Gastroesophageal sphincter (tissue), 4 donors: Measurements from ENCODE around the gene PRPSAP1. TPM values are rescaled to one million over a fixed set of nuclear protein-coding genes. Genes with fewer than 3 reads are reported as not detected.

Source experiments
- ATAC-seq: fragments of 150-250 bp; one replicate; pipeline ENCODE4 v1.9.1; 2016; ENCODE audit warnings: mild to moderate bottlenecking, moderate library complexity
- H3K27ac ChIP-seq, 4 donors: fragments of 200-600 bp; sonication (generic) in 3 of 4; 1 replicate in 3 of 4; 2 replicates in 1 of 4; pipeline ENCODE4 v1.5.1; 2016 to 2019
- H3K27me3 ChIP-seq: fragments of 200-600 bp; sonication (generic); one replicate; pipeline ENCODE4 v1.5.1; 2019
- H3K36me3 ChIP-seq, 2 donors: fragments of 200-600 bp; sonication (generic); one replicate each; pipeline ENCODE4 v1.5.1; 2019; ENCODE audit warnings: control low read depth in 1 of 2
- H3K4me1 ChIP-seq, 3 donors: fragments of 200-600 bp; sonication (generic); 1 replicate in 2 of 3; 2 replicates in 1 of 3; pipeline ENCODE4 v1.5.1; 2016 to 2019; ENCODE audit warnings: control low read depth in 2 of 3
- H3K4me3 ChIP-seq, 2 donors: fragments of 200-600 bp; sonication (generic); one replicate each; pipeline ENCODE4 v1.5.1; 2019; ENCODE audit warnings: mild to moderate bottlenecking in 1 of 2, moderate library complexity in 1 of 2
- H3K9me3 ChIP-seq, 3 donors: fragments of 200-600 bp; sonication (generic); one replicate each; pipeline ENCODE4 v1.5.1; 2017 to 2019; ENCODE audit warnings: control low read depth in 2 of 3
- CTCF ChIP-seq, 4 experiments: fragments of 200-600 bp in 2 of 4; fragments of 450-650 bp in 2 of 4; sonication (generic) in 1 of 4; IDR thresholded peaks; one replicate each; pipeline ENCODE4 v1.5.1; 2017 to 2019; ENCODE audit warnings: antibody characterized with exemption in 4 of 4, mild to moderate bottlenecking in 2 of 4, moderate library complexity in 2 of 4
- EP300 ChIP-seq: sonication (generic); formaldehyde crosslinking; IDR thresholded peaks from one replicate; pipeline ENCODE4 v1.6.1; 2017; ENCODE audit warnings: antibody characterized with exemption, mild to moderate bottlenecking
- POLR2A ChIP-seq, 2 donors: fragments of 450-650 bp; IDR thresholded peaks; one replicate each; pipeline ENCODE4 v1.6.1; 2017; ENCODE audit warnings: antibody characterized with exemption in 2 of 2, mild to moderate bottlenecking in 2 of 2, moderate library complexity in 1 of 2
- POLR2AphosphoS5 ChIP-seq: sonication (generic); formaldehyde crosslinking; IDR thresholded peaks from one replicate; pipeline ENCODE4 v1.6.1; 2017; ENCODE audit warnings: antibody characterized with exemption
- WGBS, 2 donors: methylation state at CpG; one replicate each; pipeline ENCODE4 v1.1.5; 2018; ENCODE audit warnings: low coverage in 1 of 2; 5-methylcytosine and 5-hydroxymethylcytosine counted together
- total RNA-seq, 4 donors: library from RNA; depleted of rRNA; stranded (reverse); fragments of >200 nt; gene quantifications; one replicate each; pipeline ENCODE4 v1.1.0, GENCODE V29; 2016

The PRPSAP1 gene
- total RNA-seq, 4 donors from 2014 or later: 44.7 to 48.5 (median 46.6) TPM

GRCh38 chr17:76274112-76274956 is 79.4 kb downstream of the PRPSAP1 start:
- WGBS, 2 donors: 65% methylated on average over 6 of the region's 21 CpGs; no CpG with 5 or more reads in 1 of the 2 donors
- H3K4me3 ChIP-seq: no peak overlapping the region
- TF ChIP-seq EP300: no peak
- TF ChIP-seq POLR2A (IDR thresholded peaks at IDR 0.05): no peak
- TF ChIP-seq POLR2AphosphoS5: no peak
- no peak for TF ChIP-seq CTCF (IDR thresholded peaks at IDR 0.05)
- H3K36me3 ChIP-seq: peaks cover 0 to 34% of the 10 kb centered on the region in 2 donors
- H3K4me1 ChIP-seq: peaks cover 0 to 56% (median 21%) of the 10 kb centered on the region in 3 donors
- ATAC-seq: no peak
- no peaks in the 10 kb centered on the region for H3K27me3 ChIP-seq
- H3K27ac ChIP-seq: no peak overlapping the region
- no peaks in the 10 kb centered on the region for H3K9me3 ChIP-seq

GRCh38 chr17:76273445-76274111 is 80.1 kb downstream of the PRPSAP1 start:
- no peak overlapping the region for H3K4me3 ChIP-seq
- no peak for ATAC-seq
- H3K9me3 ChIP-seq: no peaks in the 10 kb centered on the region
- H3K4me1 ChIP-seq: peaks cover 0 to 60% (median 25%) of the 10 kb centered on the region in 3 donors
- peaks cover 0 to 38% of the 10 kb centered on the region in 2 donors for H3K36me3 ChIP-seq
- TF ChIP-seq EP300 (no peak), CTCF (IDR thresholded peaks at IDR 0.05) (no peak), POLR2AphosphoS5 (no peak), POLR2A (IDR thresholded peaks at IDR 0.05) (no peak)
- peak overlapping the region in 1 of 4 donors; percentile 0 for H3K27ac ChIP-seq
- WGBS, 2 donors: no CpG with 5 or more reads among the region's 26 CpGs
- H3K27me3 ChIP-seq: no peaks in the 10 kb centered on the region

GRCh38 chr17:76272541-76273444 is 80.9 kb downstream of the PRPSAP1 start:
- Histone ChIP-seq H3K36me3 (peaks cover 0 to 35% of the 10 kb centered on the region in 2 donors), H3K9me3 (no peaks in the 10 kb centered on the region), H3K4me3 (peak overlapping the region in 1 of 2 donors; percentile 40), H3K4me1 (peaks cover 0 to 68% (median 32%) of the 10 kb centered on the region in 3 donors), H3K27ac (peak overlapping the region in 2 of 4 donors; percentile 31 to 67), H3K27me3 (no peaks in the 10 kb centered on the region)
- ATAC-seq: peak; percentile 18
- WGBS, 2 donors: 87 to 100% methylated on average over 1 to 3 of the region's 19 CpGs
- TF ChIP-seq POLR2A (IDR thresholded peaks at IDR 0.05) (no peak), POLR2AphosphoS5 (no peak), EP300 (no peak), CTCF (IDR thresholded peaks at IDR 0.05) (no peak)

- peaks cover 0 to 30% of the 10 kb centered on the region in 2 donors for H3K36me3 ChIP-seq
- H3K27ac ChIP-seq: peak overlapping the region in 3 of 4 donors; percentile 15 to 67 (median 31)
- H3K9me3 ChIP-seq: no peaks in the 10 kb centered on the region
- 20% methylated on average over 3 of the region's 38 CpGs; no CpG with 5 or more reads in 1 of the 2 donors for WGBS, 2 donors
- no peaks in the 10 kb centered on the region for H3K27me3 ChIP-seq
- ATAC-seq: peak; percentile 1
- H3K4me1 ChIP-seq: peaks cover 0 to 77% (median 41%) of the 10 kb centered on the region in 3 donors
- TF ChIP-seq CTCF (IDR thresholded peaks at IDR 0.05) (no peak), POLR2A (IDR thresholded peaks at IDR 0.05) (no peak), EP300 (no peak), POLR2AphosphoS5 (peak; percentile 14)
- peak overlapping the region in 1 of 2 donors; percentile 40 for H3K4me3 ChIP-seq
These were observed 81.8 kb downstream of the PRPSAP1 start for GRCh38 chr17:76271669-76272540.
